GM13977 (cell line): ENCODE data around the gene VASP.

Experiments
- DNase-seq: peaks from one replicate; pipeline ENCODE4 v3.0.0; 2012; ENCODE audit warnings: low spot score
- in situ Hi-C: fragments of 300-500 bp; cut with MboI; formaldehyde crosslinking; loops from one replicate; pipeline ENCODE4 v1.12.0; 2022; ENCODE audit warnings: low sequenced_read_pairs, low pct_unique_long_range_greater_than_20kb, mixed read lengths, inconsistent platforms; ENCODE audit not compliant: unreplicated experiment
- TF ChIP-seq, protein P1 (sequence below): IDR thresholded peaks from 2 replicates; pipeline ENCODE4 v1.5.1; 2012; ENCODE audit warnings: mild to moderate bottlenecking, control low read depth; ENCODE audit not compliant: insufficient read depth; ENCODE audit errors: extremely low read depth, missing control alignments

VASP gene

DNA sequence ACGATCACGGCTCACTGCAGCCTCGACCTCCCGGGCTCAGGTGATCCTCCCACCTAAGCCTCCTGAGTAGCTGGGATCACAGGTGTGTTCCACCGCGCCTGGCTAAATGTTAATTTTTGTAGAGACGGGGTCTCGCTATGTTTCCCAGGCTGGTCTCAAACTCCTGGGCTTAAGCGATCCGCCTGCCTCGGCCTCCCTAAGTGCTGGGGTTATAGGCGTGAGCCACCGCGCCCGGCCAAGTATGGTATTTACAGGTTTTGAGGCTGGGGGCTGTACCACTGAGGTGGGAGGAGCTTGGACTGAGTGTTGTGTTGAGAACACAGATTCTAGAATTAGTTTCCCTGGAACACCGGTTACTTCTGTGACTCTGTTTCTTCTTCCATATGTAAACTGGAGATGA lies 9.5 kb upstream of the VASP start:
- no peak for DNase-seq
- TF ChIP-seq, protein P1, sequence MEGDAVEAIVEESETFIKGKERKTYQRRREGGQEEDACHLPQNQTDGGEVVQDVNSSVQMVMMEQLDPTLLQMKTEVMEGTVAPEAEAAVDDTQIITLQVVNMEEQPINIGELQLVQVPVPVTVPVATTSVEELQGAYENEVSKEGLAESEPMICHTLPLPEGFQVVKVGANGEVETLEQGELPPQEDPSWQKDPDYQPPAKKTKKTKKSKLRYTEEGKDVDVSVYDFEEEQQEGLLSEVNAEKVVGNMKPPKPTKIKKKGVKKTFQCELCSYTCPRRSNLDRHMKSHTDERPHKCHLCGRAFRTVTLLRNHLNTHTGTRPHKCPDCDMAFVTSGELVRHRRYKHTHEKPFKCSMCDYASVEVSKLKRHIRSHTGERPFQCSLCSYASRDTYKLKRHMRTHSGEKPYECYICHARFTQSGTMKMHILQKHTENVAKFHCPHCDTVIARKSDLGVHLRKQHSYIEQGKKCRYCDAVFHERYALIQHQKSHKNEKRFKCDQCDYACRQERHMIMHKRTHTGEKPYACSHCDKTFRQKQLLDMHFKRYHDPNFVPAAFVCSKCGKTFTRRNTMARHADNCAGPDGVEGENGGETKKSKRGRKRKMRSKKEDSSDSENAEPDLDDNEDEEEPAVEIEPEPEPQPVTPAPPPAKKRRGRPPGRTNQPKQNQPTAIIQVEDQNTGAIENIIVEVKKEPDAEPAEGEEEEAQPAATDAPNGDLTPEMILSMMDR, result no peak
- in situ Hi-C loops, result no loop called here

DNA sequence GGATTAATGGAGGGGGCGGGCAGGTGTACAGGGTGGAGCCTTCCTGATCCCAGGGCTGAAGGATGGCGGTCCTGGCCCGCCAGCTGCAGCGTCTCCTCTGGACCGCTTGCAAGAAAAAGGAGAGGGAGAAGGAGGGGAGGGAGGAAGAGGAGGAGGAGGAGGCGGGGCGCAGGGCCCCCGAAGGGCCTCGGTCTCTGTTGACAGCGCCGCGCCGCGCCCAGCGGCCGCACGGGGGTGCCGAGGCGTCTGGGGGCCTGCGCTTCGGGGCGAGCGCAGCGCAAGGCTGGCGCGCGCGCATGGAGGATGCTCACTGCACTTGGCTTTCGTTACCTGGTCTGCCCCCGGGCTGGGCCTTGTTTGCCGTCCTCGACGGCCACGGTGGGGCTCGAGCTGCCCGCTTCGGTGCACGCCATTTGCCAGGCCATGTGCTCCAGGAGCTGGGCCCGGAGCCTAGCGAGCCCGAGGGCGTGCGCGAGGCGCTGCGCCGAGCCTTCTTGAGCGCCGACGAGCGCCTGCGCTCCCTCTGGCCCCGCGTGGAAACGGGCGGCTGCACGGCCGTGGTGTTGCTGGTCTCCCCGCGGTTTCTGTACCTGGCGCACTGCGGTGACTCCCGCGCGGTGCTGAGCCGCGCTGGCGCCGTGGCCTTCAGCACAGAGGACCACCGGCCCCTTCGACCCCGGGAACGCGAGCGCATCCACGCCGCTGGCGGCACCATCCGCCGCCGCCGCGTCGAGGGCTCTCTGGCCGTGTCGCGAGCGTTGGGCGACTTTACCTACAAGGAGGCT lies 8.7 kb upstream of the VASP start, which contains the start of gene PPM1N:
TSS of gene PPM1N (plus strand) at position 33 of the 785 bp plus-strand sequence. CDS start at position 63, 30 bp downstream.
- in situ Hi-C loops, result no loop called here
- TF ChIP-seq, protein P1, result peak; percentile 48
- peak; percentile 78 for DNase-seq

DNA sequence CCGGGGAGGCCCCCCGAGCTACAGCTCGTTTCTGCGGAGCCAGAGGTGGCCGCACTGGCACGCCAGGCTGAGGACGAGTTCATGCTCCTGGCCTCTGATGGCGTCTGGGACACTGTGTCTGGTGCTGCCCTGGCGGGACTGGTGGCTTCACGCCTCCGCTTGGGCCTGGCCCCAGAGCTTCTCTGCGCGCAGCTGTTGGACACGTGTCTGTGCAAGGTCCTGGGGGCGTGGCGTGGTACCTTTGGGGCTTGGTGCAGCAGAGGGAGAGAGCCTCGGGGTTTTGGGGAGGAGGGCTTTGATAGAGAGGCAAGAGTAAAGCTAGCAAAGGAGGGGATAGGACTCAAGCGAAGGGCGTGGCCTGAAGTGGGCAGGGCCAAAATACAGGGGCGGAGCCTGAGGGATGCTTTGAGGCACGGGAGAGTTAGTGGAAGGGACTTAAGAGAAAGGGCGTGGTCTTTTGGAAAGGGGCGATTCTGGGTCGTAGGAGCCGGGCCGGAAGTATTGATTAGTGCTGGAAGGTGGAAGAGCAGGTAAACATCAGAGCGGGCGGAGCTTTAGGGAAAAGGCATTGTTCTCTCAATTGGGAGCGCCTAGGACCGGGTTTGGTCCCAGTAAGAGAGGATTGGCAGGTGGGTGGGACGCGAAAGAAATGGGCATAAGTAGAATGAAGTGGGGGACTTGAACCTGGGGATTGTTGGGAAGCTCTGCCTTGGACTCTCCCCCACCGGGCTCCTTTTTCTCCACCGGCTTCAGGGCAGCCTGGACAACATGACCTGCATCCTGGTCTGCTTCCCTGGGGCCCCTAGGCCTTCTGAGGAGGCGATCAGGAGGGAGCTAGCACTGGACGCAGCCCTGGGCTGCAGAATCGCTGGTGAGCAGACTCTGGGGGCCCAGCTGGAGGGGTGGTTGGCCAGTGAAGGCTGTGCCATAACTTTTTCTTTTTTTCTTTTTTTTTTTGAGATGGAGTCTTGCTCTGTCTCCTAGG lies 7.8 kb upstream of the VASP start:
- in situ Hi-C loops, result no loop called here
- TF ChIP-seq, protein P1, result no peak
- peak; percentile 72 for DNase-seq

DNA sequence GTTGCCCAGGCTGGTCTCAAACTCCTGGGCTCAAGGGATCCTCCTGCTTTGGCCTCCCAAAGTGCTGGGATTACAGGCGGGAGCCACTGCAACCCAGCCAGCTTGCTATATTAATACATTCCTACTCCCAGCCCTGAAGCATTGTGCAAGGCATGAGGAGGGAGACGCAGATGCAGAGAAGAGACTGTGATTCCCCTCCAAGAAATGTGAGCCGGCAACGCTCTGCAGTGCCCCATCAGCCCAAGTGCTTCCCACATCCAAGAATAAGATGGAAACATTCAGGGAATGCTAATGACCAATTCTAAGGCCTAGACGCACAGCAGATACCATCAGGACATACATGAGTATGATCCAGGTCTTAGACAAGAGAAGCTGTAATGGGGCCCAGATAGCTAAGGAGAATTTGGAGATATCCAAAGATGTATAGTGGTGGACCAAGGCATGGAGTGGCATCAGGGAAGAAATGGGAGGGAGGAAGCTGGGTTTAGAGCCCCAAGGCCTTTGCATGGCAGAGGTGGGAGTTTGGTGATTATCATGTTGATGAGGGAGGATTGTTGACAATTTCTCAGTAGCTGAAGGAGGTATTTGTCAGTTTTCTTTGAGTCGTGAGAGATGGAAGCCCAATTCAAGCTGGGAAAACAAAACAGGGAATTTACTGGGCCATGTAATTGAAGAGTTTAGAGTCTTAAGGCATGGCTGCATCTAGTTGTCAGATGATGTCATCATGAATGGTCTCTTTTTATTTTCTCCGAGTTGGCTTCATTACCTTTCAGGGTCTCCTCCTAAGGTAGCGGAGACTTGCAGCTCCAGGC lies 6.2 kb upstream of the VASP start:
- in situ Hi-C loops, result no loop called here
- TF ChIP-seq, protein P1, result no peak
- no peak for DNase-seq

DNA sequence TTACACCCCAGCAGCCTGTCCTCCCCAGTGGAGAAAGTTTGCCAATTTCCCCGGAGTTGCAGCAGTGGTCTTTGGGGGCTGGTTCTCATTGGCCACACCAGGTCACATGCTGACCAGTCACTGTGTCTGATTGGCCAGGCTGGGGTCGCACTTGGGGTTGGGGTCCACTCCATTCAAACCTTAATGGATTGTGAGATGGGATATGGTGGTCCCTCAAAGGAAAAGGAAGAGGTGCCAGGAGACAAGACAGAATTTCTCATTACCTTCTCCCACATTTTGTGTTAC lies 5.6 kb upstream of the VASP start:
- in situ Hi-C loops, result no loop called here
- DNase-seq, result no peak
- TF ChIP-seq, protein P1, result no peak

DNA sequence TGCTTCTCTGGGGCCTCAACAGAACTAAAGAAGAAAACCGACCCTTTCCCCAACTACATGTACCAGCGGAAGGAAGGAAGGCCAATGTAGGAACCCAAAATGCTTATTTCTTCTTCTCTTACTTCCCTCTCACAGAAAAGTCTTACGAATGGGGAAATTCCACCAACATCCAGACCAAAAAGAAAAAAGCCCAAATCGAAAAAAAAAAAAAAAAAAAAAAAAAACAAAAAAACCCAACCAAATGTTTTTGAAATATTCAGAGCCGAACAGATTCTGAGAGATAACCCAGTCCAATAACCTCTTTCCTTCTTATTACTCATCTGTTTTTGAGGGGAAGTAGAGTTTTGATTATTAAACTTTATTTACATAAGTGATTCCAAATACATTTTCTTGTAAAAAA lies 5.2 kb upstream of the VASP start:
- TF ChIP-seq, protein P1, result no peak
- in situ Hi-C loops, result no loop called here
- no peak for DNase-seq
